Middle frontal gyrus (tissue), 1 donor: ENCODE measurements around the gene SMOC2.
"Not testable (repeated sequence)": the region's sequence is repeated elsewhere in the genome, so short reads cannot be mapped to it uniquely, and the experiment has no call there.

Source experiments
- DNase-seq: peaks from one replicate; pipeline ENCODE4 v3.0.0-alpha.2; 2015; ENCODE audit warnings: low spot score; ENCODE audit errors: extremely low spot score

The SMOC2 gene

GRCh38 chr6:168705271-168705670 is 264.3 kb downstream of the SMOC2 start:
- not testable (repeated sequence) for DNase-seq

- DNase-seq, result no peak
Observed at GRCh38 chr6:168706471-168707177, 265.6 kb downstream of the SMOC2 start.

GRCh38 chr6:168708526-168708925 is 267.5 kb downstream of the SMOC2 start:
- DNase-seq, result no peak

- DNase-seq, result no peak
Observed at GRCh38 chr6:168708984-168709383, 268.0 kb downstream of the SMOC2 start.

- no peak for DNase-seq
Observed at GRCh38 chr6:168709390-168709789, 268.4 kb downstream of the SMOC2 start.

GRCh38 chr6:168709991-168710390 is 269.0 kb downstream of the SMOC2 start:
- no peak for DNase-seq

GRCh38 chr6:168711049-168711640 is 270.2 kb downstream of the SMOC2 start:
- DNase-seq, result no peak

GRCh38 chr6:168711666-168712300 is 270.8 kb downstream of the SMOC2 start:
- no peak for DNase-seq

GRCh38 chr6:168712993-168713392 is 272.0 kb downstream of the SMOC2 start:
- DNase-seq, result no peak

GRCh38 chr6:168713839-168714238 is 272.9 kb downstream of the SMOC2 start:
- no peak for DNase-seq

GRCh38 chr6:168714547-168715260 is 273.7 kb downstream of the SMOC2 start:
- no peak for DNase-seq

- no peak for DNase-seq
Observed at GRCh38 chr6:168715643-168716481, 274.9 kb downstream of the SMOC2 start.

- no peak for DNase-seq
Observed at GRCh38 chr6:168716581-168716980, 275.6 kb downstream of the SMOC2 start.

- no peak for DNase-seq
Observed at GRCh38 chr6:168717491-168717890, 276.5 kb downstream of the SMOC2 start.
